ENCODE measurements around the gene CAMK2G. TPM values are rescaled to one million over a fixed set of nuclear protein-coding genes. Genes with fewer than 3 reads are reported as not detected.

Gene CAMK2G
- total and polyA plus RNA-seq, 9 donors: 9.8 to 42.9 (median 16.7) TPM

DNA sequence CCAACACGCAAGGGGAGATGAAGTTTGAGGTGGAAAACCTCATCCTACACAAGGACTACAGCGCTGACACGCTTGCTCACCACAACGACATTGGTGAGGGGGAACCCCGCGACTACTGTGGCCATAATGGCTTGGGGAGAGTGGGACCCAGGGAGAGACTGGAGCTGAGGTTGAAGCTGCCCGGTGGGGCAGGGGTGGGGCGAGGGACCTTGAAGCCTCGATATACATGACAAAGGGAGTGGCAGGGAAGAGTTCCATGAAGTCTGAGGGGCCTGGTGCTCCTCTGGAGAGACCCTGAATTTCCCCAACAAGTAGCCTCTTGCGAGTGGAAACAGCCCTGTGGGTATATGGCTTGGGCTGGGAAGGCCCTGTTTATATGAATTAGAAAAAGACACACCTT, 39.7 kb upstream of the CAMK2G start:
- H3K4me3 ChIP-seq: no peak overlapping the region
- H3K4me1 ChIP-seq (ENCODE audit: insufficient read depth): no peaks in the 10 kb centered on the region
- no peaks in the 10 kb centered on the region for H3K27me3 ChIP-seq
- 85 to 87% (median 87%) methylated on average over 10 of the region's 10 CpGs for WGBS, 3 donors
- H3K27ac ChIP-seq: no peak overlapping the region
- DNase-seq: no peak
- no peaks in the 10 kb centered on the region for H3K36me3 ChIP-seq
- TF ChIP-seq POLR2A (IDR thresholded peaks at IDR 0.05) (no peak), EP300 (IDR thresholded peaks at IDR 0.05) (no peak)
- TF ChIP-seq, protein P1, sequence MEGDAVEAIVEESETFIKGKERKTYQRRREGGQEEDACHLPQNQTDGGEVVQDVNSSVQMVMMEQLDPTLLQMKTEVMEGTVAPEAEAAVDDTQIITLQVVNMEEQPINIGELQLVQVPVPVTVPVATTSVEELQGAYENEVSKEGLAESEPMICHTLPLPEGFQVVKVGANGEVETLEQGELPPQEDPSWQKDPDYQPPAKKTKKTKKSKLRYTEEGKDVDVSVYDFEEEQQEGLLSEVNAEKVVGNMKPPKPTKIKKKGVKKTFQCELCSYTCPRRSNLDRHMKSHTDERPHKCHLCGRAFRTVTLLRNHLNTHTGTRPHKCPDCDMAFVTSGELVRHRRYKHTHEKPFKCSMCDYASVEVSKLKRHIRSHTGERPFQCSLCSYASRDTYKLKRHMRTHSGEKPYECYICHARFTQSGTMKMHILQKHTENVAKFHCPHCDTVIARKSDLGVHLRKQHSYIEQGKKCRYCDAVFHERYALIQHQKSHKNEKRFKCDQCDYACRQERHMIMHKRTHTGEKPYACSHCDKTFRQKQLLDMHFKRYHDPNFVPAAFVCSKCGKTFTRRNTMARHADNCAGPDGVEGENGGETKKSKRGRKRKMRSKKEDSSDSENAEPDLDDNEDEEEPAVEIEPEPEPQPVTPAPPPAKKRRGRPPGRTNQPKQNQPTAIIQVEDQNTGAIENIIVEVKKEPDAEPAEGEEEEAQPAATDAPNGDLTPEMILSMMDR (IDR thresholded peaks at IDR 0.05): no peak
- no peaks in the 10 kb centered on the region for H3K9me3 ChIP-seq
- intact Hi-C loops (cut with DNase I): no loop called here

DNA sequence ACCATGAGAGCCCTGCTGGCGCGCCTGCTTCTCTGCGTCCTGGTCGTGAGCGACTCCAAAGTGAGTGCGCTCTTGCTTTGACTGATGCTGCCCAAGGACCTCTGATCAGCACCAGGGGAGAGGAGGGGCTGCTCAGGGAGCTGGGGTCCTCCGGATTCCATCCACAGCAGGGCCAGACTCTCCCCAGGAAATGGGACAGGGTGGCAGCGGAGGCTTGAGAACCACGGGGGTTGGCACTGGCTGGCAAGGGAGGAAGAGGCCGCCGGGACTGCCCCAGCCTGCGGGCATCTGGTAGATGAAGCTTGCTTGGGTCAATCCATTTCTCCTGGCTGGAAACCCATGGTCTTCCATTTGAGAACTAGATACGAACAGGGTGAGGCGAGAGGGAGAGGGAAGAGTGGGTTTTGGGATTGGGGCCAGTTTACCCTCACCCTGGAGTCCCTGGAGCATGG, 37.2 kb upstream of the CAMK2G start:
- no peak for DNase-seq
- TF ChIP-seq, protein P1 (IDR thresholded peaks at IDR 0.05): no peak
- TF ChIP-seq EP300 (IDR thresholded peaks at IDR 0.05) (no peak), POLR2A (IDR thresholded peaks at IDR 0.05) (no peak)
- H3K9me3 ChIP-seq: no peaks in the 10 kb centered on the region
- peak overlapping the region; percentile 45 for H3K4me3 ChIP-seq
- 28 to 36% (median 28%) methylated on average over 14 of the region's 14 CpGs for WGBS, 3 donors
- no peaks in the 10 kb centered on the region for H3K27me3 ChIP-seq
- peaks cover 5% of the 10 kb centered on the region for H3K4me1 ChIP-seq (ENCODE audit: insufficient read depth)
- H3K27ac ChIP-seq: no peak overlapping the region
- intact Hi-C loops (cut with DNase I): no loop called here
- H3K36me3 ChIP-seq: no peaks in the 10 kb centered on the region

DNA sequence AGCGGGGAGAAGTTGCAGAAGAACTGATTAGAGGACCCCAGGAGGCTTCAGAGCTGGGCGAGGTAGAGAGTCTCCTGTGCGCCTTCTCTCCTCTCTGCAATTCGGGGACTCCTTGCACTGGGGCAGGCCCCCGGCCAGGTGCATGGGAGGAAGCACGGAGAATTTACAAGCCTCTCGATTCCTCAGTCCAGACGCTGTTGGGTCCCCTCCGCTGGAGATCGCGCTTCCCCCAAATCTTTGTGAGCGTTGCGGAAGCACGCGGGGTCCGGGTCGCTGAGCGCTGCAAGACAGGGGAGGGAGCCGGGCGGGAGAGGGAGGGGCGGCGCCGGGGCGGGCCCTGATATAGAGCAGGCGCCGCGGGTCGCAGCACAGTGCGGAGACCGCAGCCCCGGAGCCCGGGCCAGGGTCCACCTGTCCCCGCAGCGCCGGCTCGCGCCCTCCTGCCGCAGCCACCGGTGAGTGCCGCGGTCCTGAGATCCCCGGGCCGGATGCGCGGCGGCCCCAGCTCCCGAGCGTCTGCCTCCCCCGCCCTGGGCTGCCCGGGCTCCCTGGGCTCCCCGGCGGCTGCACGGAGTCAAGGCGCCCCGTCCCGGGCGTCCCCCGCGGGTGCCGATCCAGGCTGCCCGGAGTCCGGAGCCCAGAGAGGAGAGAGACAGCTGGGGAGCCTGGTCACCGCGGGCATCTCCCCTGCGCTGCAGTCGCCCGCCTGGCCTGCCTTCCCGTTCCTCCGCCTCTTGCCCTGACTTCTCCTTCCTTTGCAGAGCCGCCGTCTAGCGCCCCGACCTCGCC, 36.6 kb upstream of the CAMK2G start, which contains the start of gene PLAU:
Gene PLAU (plus strand): TSS at position 369 of the 789 bp plus-strand sequence. CDS start 424 bp downstream, outside the sequence.
- peak within 1 kb of the TSS; percentile 45 for H3K4me3 ChIP-seq
- no peaks in the 10 kb centered on the region for H3K9me3 ChIP-seq
- H3K36me3 ChIP-seq: no peaks in the 10 kb centered on the region
- peak in 3 of 5 donors; percentile 25 to 56 (median 40) for DNase-seq
- no peaks in the 10 kb centered on the region for H3K27me3 ChIP-seq
- intact Hi-C loops (cut with DNase I): no loop called here
- WGBS, 3 donors: 1 to 4% (median 2%) methylated on average over 32 to 74 of the region's 74 CpGs
- TF ChIP-seq, protein P1 (IDR thresholded peaks at IDR 0.05): no peak
- TF ChIP-seq POLR2A (IDR thresholded peaks at IDR 0.05): no peak
- TF ChIP-seq EP300 (IDR thresholded peaks at IDR 0.05): no peak
- no peak within 1 kb of the TSS for H3K27ac ChIP-seq
- H3K4me1 ChIP-seq (ENCODE audit: insufficient read depth): peaks cover 10% of the 10 kb centered on the region

DNA sequence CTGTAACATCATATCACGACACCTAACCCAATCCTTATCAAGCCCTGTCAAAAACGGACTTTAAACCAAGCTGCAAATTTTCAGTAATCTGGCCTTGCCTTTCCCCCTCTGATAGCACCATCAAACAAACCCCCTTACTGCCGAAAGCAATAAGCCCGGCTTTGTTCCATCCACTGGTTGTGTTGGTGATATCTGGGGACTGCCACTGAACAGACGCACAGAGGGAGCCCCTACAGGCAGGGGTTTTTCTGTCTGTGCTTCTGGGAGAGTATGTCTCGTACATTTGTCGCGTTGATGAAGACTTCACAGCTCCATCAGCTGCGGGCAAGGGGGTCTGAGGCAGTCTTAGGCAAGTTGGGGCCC, 36.0 kb upstream of the CAMK2G start:
- Histone ChIP-seq H3K4me1 (ENCODE audit: insufficient read depth) (peaks cover 10% of the 10 kb centered on the region), H3K9me3 (no peaks in the 10 kb centered on the region), H3K4me3 (peak overlapping the region; percentile 45), H3K36me3 (no peaks in the 10 kb centered on the region), H3K27me3 (no peaks in the 10 kb centered on the region), H3K27ac (no peak overlapping the region)
- no peak for TF ChIP-seq EP300 (IDR thresholded peaks at IDR 0.05)
- TF ChIP-seq, protein P1 (IDR thresholded peaks at IDR 0.05): no peak
- TF ChIP-seq POLR2A (IDR thresholded peaks at IDR 0.05): no peak
- WGBS, 3 donors: 45 to 66% (median 60%) methylated on average over 9 of the region's 9 CpGs
- DNase-seq: no peak
- intact Hi-C loops (cut with DNase I): no loop called here

Data from ovary (tissue), 9 donors.